SU-DHL-6 (cell line): Measurements from ENCODE around the gene SLC26A2.

Experiments
- H2AFZ ChIP-seq: fragments of 200-600 bp; sonication (generic); 2 replicates; pipeline ENCODE4 v1.6.1; 2014; ENCODE audit warnings: low read depth, mild to moderate bottlenecking, moderate library complexity, mixed read lengths, antibody characterized with exemption, low read length; ENCODE audit not compliant: severe bottlenecking
- H3F3A ChIP-seq: fragments of 200-600 bp; shearing (Covaris generic); 2 replicates; pipeline ENCODE4 v1.6.0; 2016; ENCODE audit warnings: antibody characterized with exemption, mild to moderate bottlenecking; ENCODE audit not compliant: insufficient read depth
- H3K27ac ChIP-seq: fragments of 200-600 bp; sonication (generic); 2 replicates; pipeline ENCODE4 v1.5.1; 2016; ENCODE audit warnings: low read depth, mild to moderate bottlenecking, low read length, moderate library complexity, mixed read lengths
- H3K27me3 ChIP-seq: fragments of 200-600 bp; sonication (generic), shearing (Covaris generic); 2 replicates; pipeline ENCODE4 v1.6.0; 2014; ENCODE audit warnings: mild to moderate bottlenecking, low read length
- H3K36me3 ChIP-seq: fragments of 200-600 bp; sonication (generic); 2 replicates; pipeline ENCODE4 v1.6.1; 2014; ENCODE audit warnings: mild to moderate bottlenecking, low read length, mixed read lengths
- H3K4me2 ChIP-seq: fragments of 300-600, 200-600 bp; shearing (Covaris generic), sonication (generic); 2 replicates; pipeline ENCODE4 v1.6.0; 2014; ENCODE audit warnings: low read length, low read depth, mild to moderate bottlenecking; ENCODE audit not compliant: poor library complexity, severe bottlenecking
- H3K4me3 ChIP-seq: fragments of 200-600 bp; sonication (generic); 2 replicates; pipeline ENCODE4 v1.5.1; 2014; ENCODE audit warnings: antibody characterized with exemption, low read length, mild to moderate bottlenecking, mixed read lengths; ENCODE audit not compliant: insufficient read depth, poor library complexity, severe bottlenecking
- H3K79me2 ChIP-seq: fragments of 200-600 bp; sonication (generic); 2 replicates; pipeline ENCODE4 v1.6.1; 2014; ENCODE audit warnings: mild to moderate bottlenecking, low read length, moderate library complexity; ENCODE audit not compliant: insufficient read depth
- H3K9ac ChIP-seq: fragments of 200-600 bp; sonication (generic); 2 replicates; pipeline ENCODE4 v1.7.0; 2014; ENCODE audit warnings: mild to moderate bottlenecking, low read length
- H3K9me2 ChIP-seq: fragments of 200-600 bp; sonication (generic); replicated peaks from 2 replicates; pipeline ENCODE4 v1.6.1; 2014; ENCODE audit warnings: low read length; ENCODE audit not compliant: insufficient read depth
- H3K9me3 ChIP-seq: fragments of 200-600 bp; sonication (generic); 2 replicates; pipeline ENCODE4 v1.6.1; 2014; ENCODE audit warnings: low read length, mixed read lengths; ENCODE audit not compliant: insufficient read depth
- H4K20me1 ChIP-seq: fragments of 200-600 bp; sonication (generic); 2 replicates; pipeline ENCODE4 v1.6.1; 2014; ENCODE audit warnings: low read depth, mild to moderate bottlenecking, antibody characterized with exemption, low read length, moderate library complexity, mixed read lengths
- EZH2phosphoT487 ChIP-seq: fragments of 200-600 bp; sonication (generic), shearing (Covaris generic); conservative IDR thresholded peaks from 2 replicates; pipeline ENCODE4 v1.6.1; 2018; ENCODE audit warnings: mild to moderate bottlenecking, antibody characterized with exemption, low read length, moderate library complexity, mixed read lengths
- TF ChIP-seq, protein P1 (sequence below): fragments of 200-600 bp; sonication (generic); IDR thresholded peaks from one replicate; pipeline ENCODE4 v1.5.1; 2017; ENCODE audit warnings: antibody characterized with exemption, mild to moderate bottlenecking, low read length, moderate library complexity; ENCODE audit not compliant: insufficient read depth, poor library complexity, severe bottlenecking

SLC26A2 gene

DNA sequence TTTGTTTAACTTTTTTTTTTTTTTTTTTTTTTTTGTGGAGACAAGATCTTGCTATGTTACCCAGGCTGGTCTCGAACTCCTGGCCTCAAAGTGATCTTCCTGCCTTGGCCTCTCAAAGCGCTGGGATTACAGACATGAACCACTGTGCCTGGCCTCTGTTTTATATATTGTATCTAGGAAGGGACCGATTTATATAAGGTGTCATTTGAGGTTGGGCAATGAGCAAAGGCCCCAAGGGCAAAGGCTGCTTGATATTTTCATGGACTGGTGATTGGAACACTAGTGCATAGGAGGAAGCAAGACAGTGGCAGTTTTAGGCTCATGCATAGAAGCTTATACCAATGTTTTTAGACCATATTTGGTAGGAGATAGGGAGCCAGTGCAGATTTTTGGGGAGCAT lies 3.2 kb downstream of the SLC26A2 start:
- H2AFZ ChIP-seq = no peak overlapping the region
- H3K27ac ChIP-seq = no peak overlapping the region
- H3K36me3 ChIP-seq = no peaks in the 10 kb centered on the region
- 0 out of 2 replicates have a peak, but pooled peaks cover 4% of the 10 kb centered on the region for H3K79me2 ChIP-seq
- H3K4me2 ChIP-seq = no peak overlapping the region
- no peaks in the 10 kb centered on the region for H3K9me3 ChIP-seq
- no peak overlapping the region for H3K4me3 ChIP-seq
- H3K27me3 ChIP-seq = no peaks in the 10 kb centered on the region
- no peaks in the 10 kb centered on the region for H4K20me1 ChIP-seq
- TF ChIP-seq, protein P1, sequence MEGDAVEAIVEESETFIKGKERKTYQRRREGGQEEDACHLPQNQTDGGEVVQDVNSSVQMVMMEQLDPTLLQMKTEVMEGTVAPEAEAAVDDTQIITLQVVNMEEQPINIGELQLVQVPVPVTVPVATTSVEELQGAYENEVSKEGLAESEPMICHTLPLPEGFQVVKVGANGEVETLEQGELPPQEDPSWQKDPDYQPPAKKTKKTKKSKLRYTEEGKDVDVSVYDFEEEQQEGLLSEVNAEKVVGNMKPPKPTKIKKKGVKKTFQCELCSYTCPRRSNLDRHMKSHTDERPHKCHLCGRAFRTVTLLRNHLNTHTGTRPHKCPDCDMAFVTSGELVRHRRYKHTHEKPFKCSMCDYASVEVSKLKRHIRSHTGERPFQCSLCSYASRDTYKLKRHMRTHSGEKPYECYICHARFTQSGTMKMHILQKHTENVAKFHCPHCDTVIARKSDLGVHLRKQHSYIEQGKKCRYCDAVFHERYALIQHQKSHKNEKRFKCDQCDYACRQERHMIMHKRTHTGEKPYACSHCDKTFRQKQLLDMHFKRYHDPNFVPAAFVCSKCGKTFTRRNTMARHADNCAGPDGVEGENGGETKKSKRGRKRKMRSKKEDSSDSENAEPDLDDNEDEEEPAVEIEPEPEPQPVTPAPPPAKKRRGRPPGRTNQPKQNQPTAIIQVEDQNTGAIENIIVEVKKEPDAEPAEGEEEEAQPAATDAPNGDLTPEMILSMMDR = no peak
- no peak for TF ChIP-seq EZH2phosphoT487
- H3K9ac ChIP-seq = no peak overlapping the region
- H3F3A ChIP-seq = peaks cover 18% of the 10 kb centered on the region
- H3K9me2 ChIP-seq = no peaks in the 10 kb centered on the region

DNA sequence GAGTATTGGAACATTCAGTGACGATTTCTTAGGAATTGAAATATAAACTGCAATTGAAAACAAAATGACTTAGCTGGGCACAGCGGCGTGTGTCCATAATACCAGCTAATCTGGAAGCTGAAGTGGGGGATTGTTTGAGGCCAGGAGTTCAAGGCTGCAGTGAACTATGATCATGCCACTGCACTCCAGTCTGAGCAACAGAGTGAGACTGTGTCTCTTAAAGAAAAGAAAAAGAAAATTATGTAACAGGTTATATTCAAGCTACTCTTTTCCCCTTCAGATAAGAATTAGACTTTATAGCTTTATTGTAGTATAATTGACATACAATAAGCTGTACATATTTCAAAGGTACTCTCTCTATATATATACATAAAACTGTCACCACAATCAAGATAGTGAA lies 6.4 kb downstream of the SLC26A2 start:
- Histone ChIP-seq H3K27me3 (no peaks in the 10 kb centered on the region), H3K79me2 (0 out of 2 replicates have a peak, but pooled peaks cover 4% of the 10 kb centered on the region), H3K27ac (no peak overlapping the region), H4K20me1 (no peaks in the 10 kb centered on the region), H3K4me2 (no peak overlapping the region), H3F3A (peaks cover 3% of the 10 kb centered on the region; the same call in 1 of the 2 replicates), H2AFZ (no peak overlapping the region), H3K9me3 (no peaks in the 10 kb centered on the region), H3K9ac (no peak overlapping the region), H3K4me3 (no peak overlapping the region), H3K36me3 (no peaks in the 10 kb centered on the region), H3K9me2 (no peaks in the 10 kb centered on the region)
- TF ChIP-seq, protein P1 = no peak
- no peak for TF ChIP-seq EZH2phosphoT487

DNA sequence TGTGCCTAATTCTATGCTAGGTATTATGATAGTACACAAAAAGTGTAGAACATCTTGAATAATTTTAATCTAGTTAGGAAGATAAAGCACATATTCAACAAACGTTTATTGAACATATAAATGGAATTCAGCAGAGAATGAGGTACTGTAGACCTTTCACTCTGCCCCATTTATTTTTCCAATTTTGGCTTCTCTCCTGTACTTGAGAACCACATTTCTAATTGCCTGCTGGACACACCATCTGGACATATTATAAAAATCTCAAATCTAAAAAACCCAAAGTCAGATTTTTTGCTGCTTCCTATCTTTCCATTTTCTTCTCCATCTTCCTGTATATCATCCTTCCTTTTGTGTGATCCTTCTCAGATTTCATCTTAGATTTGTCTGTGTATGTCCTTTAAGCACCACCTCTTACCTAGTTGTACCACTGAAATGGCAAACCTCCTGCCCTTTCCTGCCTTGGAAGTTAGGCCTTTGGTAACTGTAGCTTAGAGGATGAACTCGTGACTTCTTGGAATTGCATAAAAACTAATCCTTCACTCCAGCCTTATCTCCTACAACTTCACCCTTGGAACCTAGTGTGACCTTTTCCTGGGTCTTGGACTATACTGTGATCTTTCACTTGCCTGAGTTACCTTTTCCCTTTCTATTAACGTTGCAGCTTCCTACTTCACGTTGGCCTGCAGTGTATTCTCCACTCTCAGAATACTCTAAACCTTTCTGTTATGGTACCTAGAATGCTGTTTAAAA lies 8.8 kb downstream of the SLC26A2 start:
- Histone ChIP-seq H2AFZ (no peak overlapping the region), H3K36me3 (no peaks in the 10 kb centered on the region), H3K27ac (no peak overlapping the region), H3K27me3 (no peaks in the 10 kb centered on the region), H3K9me3 (no peaks in the 10 kb centered on the region), H3K4me3 (no peak overlapping the region), H3K79me2 (0 out of 2 replicates have a peak, but pooled peaks cover 4% of the 10 kb centered on the region), H3K9ac (no peak overlapping the region), H3K4me2 (no peak overlapping the region), H3F3A (no peaks in the 10 kb centered on the region), H3K9me2 (no peaks in the 10 kb centered on the region), H4K20me1 (no peaks in the 10 kb centered on the region)
- TF ChIP-seq, protein P1 = no peak
- no peak for TF ChIP-seq EZH2phosphoT487
